ENCODE data around the gene COX17. TPM values are rescaled to one million over a fixed set of nuclear protein-coding genes. Genes with fewer than 3 reads are reported as not detected.
"Not testable (repeated sequence)": the region's sequence is repeated elsewhere in the genome, so short reads cannot be mapped to it uniquely, and the experiment has no call there.

COX17 gene
- total RNA-seq, 1 experiment from 2014 or later, result 51.3 TPM

DNA sequence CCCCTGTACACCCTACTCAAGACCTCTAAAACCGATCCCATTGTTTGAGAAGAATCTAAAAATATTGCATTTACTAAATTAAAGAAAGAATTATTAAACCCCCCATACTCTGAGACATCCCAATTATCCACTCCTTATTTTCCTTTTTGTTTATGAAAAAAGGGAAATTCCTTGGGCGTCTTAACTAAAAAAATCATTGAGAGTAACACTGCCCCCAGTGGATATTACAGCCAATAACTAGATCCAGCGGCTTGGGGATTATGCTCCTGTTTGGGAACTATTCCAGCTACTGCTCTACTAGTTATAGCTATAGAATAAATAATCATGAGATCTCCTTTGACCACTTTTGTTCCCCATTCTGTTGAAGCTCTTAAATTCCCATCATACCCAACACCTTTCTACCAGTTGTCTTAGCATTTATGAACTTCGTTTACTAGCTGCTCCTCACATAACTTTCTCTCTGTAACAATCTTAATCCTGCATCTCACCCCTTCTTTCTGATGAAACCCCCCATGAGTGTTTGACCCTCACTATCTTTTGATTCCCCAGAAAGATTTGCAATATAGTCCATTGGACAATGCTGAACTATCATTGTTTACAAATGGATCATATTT, 12.9 kb upstream of the COX17 start:
- Mint-ChIP-seq H3K27me3 (ENCODE audit: unreplicated experiment) (no peaks in the 10 kb centered on the region), H3K9me3 (ENCODE audit: low read depth, unreplicated experiment) (peaks cover 3% of the 10 kb centered on the region), H3K4me3 (ENCODE audit: low read depth, unreplicated experiment) (no peak overlapping the region), H3K4me1 (ENCODE audit: low read depth, unreplicated experiment) (no peaks in the 10 kb centered on the region), H3K27ac (ENCODE audit: unreplicated experiment) (no peak overlapping the region), H3K36me3 (ENCODE audit: insufficient read depth, unreplicated experiment) (no peaks in the 10 kb centered on the region)
- no TSS peak for BruUV-seq (replicated peaks)
- peak; percentile 9 for DNase-seq
- TF ChIP-seq, protein P1, sequence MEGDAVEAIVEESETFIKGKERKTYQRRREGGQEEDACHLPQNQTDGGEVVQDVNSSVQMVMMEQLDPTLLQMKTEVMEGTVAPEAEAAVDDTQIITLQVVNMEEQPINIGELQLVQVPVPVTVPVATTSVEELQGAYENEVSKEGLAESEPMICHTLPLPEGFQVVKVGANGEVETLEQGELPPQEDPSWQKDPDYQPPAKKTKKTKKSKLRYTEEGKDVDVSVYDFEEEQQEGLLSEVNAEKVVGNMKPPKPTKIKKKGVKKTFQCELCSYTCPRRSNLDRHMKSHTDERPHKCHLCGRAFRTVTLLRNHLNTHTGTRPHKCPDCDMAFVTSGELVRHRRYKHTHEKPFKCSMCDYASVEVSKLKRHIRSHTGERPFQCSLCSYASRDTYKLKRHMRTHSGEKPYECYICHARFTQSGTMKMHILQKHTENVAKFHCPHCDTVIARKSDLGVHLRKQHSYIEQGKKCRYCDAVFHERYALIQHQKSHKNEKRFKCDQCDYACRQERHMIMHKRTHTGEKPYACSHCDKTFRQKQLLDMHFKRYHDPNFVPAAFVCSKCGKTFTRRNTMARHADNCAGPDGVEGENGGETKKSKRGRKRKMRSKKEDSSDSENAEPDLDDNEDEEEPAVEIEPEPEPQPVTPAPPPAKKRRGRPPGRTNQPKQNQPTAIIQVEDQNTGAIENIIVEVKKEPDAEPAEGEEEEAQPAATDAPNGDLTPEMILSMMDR (IDR thresholded peaks at IDR 0.05; ENCODE audit: unreplicated experiment), result no peak
- intact Hi-C loops (cut with micrococcal nuclease; ENCODE audit: unreplicated experiment), result no loop called here
- CTCF ChIA-PET, result no interaction called here

DNA sequence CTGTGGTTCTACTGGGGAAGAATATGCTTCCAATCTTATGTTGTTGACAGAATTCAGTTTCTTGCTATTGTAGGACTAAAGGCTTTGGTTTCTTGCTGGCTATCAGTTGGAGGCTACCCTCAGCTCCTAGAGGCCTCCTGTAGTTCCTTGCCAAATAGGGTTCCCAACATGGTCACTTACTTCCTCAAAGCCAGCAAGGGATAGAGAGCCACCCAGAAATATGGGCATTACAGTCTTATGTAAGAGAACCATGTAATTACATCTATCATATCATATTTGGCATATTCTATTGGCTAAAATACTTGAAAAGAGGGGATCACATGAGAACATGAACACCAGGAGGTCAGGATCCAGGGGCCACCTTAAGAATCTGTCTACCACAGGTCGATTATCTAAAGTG, 6.2 kb upstream of the COX17 start:
- Mint-ChIP-seq H3K4me3 (ENCODE audit: low read depth, unreplicated experiment) (no peak overlapping the region), H3K9me3 (ENCODE audit: low read depth, unreplicated experiment) (peaks cover 3% of the 10 kb centered on the region), H3K4me1 (ENCODE audit: low read depth, unreplicated experiment) (no peaks in the 10 kb centered on the region), H3K27me3 (ENCODE audit: unreplicated experiment) (no peaks in the 10 kb centered on the region), H3K27ac (ENCODE audit: unreplicated experiment) (no peak overlapping the region), H3K36me3 (ENCODE audit: insufficient read depth, unreplicated experiment) (no peaks in the 10 kb centered on the region)
- intact Hi-C loops (cut with micrococcal nuclease; ENCODE audit: unreplicated experiment), result loop anchor here (10.0 kb wide), 1 partner anchor 159 kb away; no protein-coding TSS in a partner anchor
- no peak for DNase-seq
- BruUV-seq (replicated peaks), result no TSS peak
- TF ChIP-seq, protein P1 (IDR thresholded peaks at IDR 0.05; ENCODE audit: unreplicated experiment), result no peak
- CTCF ChIA-PET, result no interaction called here

DNA sequence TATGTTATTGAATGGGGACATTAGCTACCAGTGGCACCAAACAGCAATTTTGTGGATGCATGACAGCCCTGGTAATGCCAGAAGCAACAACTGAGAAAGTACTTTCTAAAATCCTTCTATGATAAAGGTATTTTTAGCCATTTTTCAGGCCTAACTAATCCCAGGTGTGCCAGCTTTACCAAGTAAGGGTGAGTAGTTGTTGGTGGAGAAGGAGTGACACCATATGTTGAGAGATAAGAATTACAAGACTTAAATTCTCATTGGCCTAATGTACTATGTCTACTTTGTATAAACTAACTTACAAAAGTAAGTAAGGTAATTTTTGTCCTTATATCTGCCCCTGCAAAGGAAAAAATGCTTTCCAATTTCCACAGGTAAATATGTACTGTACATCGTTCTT, 4.1 kb upstream of the COX17 start:
- no peaks in the 10 kb centered on the region for H3K9me3 Mint-ChIP-seq (ENCODE audit: low read depth, unreplicated experiment)
- TF ChIP-seq, protein P1 (IDR thresholded peaks at IDR 0.05; ENCODE audit: unreplicated experiment), result no peak
- no peaks in the 10 kb centered on the region for H3K27me3 Mint-ChIP-seq (ENCODE audit: unreplicated experiment)
- peak; percentile 15 for DNase-seq
- peaks cover 13% of the 10 kb centered on the region for H3K36me3 Mint-ChIP-seq (ENCODE audit: insufficient read depth, unreplicated experiment)
- BruUV-seq (replicated peaks), result no TSS peak
- intact Hi-C loops (cut with micrococcal nuclease; ENCODE audit: unreplicated experiment), result loop anchor here (1.0 to 10.0 kb wide), 3 partner anchors 156 to 799 kb away; no protein-coding TSS in a partner anchor
- CTCF ChIA-PET, result interaction anchor here (1.3 kb wide), 1 partner anchor 218 kb away, joined by 3 read pairs; the partner anchor contains the start of gene TMEM39A
- no peak overlapping the region for H3K4me3 Mint-ChIP-seq (ENCODE audit: low read depth, unreplicated experiment)
- no peak overlapping the region for H3K27ac Mint-ChIP-seq (ENCODE audit: unreplicated experiment)
- no peaks in the 10 kb centered on the region for H3K4me1 Mint-ChIP-seq (ENCODE audit: low read depth, unreplicated experiment)

DNA sequence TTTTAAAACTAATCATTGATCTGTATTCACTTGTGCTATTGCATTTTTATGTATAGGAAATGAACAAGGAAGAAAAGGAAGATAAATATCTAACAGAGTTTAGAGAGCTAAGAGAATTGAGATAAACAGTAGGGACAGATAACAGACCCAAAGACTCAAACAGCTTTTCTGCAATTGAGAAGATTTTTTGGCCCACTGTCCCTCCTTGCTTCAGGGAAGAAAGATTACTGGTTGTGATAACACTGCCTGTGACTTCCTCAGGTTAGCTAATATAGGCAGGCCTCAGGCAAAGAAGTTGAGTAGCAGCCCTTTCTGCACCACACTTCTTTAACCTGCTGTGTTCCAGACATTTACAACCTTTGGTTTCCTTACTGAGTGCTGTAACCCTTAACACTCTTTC, 2.7 kb upstream of the COX17 start:
- H3K9me3 Mint-ChIP-seq (ENCODE audit: low read depth, unreplicated experiment), result no peaks in the 10 kb centered on the region
- CTCF ChIA-PET, result no interaction called here
- H3K36me3 Mint-ChIP-seq (ENCODE audit: insufficient read depth, unreplicated experiment), result peaks cover 13% of the 10 kb centered on the region
- DNase-seq, result no peak
- BruUV-seq (replicated peaks), result no TSS peak
- H3K27ac Mint-ChIP-seq (ENCODE audit: unreplicated experiment), result no peak overlapping the region
- no peaks in the 10 kb centered on the region for H3K4me1 Mint-ChIP-seq (ENCODE audit: low read depth, unreplicated experiment)
- no peaks in the 10 kb centered on the region for H3K27me3 Mint-ChIP-seq (ENCODE audit: unreplicated experiment)
- TF ChIP-seq, protein P1 (IDR thresholded peaks at IDR 0.05; ENCODE audit: unreplicated experiment), result no peak
- intact Hi-C loops (cut with micrococcal nuclease; ENCODE audit: unreplicated experiment), result loop anchor here (10.0 kb wide), 2 partner anchors 155 to 215 kb away; partner anchors contain the start of genes POGLUT1 and TMEM39A
- no peak overlapping the region for H3K4me3 Mint-ChIP-seq (ENCODE audit: low read depth, unreplicated experiment)

DNA sequence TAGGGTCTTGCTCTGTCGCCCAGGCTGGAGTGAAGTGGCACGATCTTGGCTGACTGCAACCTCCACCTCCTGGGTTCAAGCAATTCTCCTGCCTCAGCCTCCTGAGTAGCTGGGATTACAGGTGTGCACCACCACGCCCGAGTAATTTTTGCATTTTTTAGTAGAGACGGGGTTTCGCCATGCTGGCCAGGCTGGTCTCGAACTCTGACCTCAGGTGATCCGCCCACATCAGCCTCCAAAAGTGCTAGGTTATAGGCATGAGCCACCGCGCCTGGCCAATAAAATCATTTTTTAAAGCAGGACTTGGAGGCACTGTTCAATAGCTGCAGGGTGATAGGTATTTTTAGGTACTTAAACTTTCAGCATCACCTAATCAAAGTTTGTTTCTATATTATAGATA, 1.0 kb upstream of the COX17 start:
- DNase-seq; H3K4me1 Mint-ChIP-seq (ENCODE audit: low read depth, unreplicated experiment); BruUV-seq (replicated peaks); H3K27ac Mint-ChIP-seq (ENCODE audit: unreplicated experiment); H3K27me3 Mint-ChIP-seq (ENCODE audit: unreplicated experiment); H3K9me3 Mint-ChIP-seq (ENCODE audit: low read depth, unreplicated experiment); H3K4me3 Mint-ChIP-seq (ENCODE audit: low read depth, unreplicated experiment); CTCF ChIA-PET: not testable (repeated sequence)
- H3K36me3 Mint-ChIP-seq (ENCODE audit: insufficient read depth, unreplicated experiment), result peaks cover 13% of the 10 kb centered on the region
- intact Hi-C loops (cut with micrococcal nuclease; ENCODE audit: unreplicated experiment), result loop anchor here (10.0 kb wide), 1 partner anchor 213 kb away; the partner anchor contains the start of genes POGLUT1 and TMEM39A

All from Calu3 (cell line).